VCaP (cell line): ENCODE results near the gene PTPN14.
A peak's percentile ranks its signal among the peaks of the same experiment; 100 is the strongest.

Experiments used
- H3K27ac ChIP-seq: fragments of 450-650 bp; 2 replicates; pipeline ENCODE4 v1.5.1; 2017
- CTCF ChIP-seq: fragments of 450-650 bp; conservative IDR thresholded peaks from 2 replicates; pipeline ENCODE4 v1.5.1; 2017; ENCODE audit warnings: mild to moderate bottlenecking, moderate library complexity

The PTPN14 gene

GRCh38 chr1:214520544-214521165, 30.7 kb downstream of the PTPN14 start:
- H3K27ac ChIP-seq = peak overlapping the region; percentile 40
- TF ChIP-seq CTCF = no peak

GRCh38 chr1:214518361-214518760, 33.0 kb downstream of the PTPN14 start:
- no peak for TF ChIP-seq CTCF

GRCh38 chr1:214516434-214517326, 34.7 kb downstream of the PTPN14 start:
- no peak for TF ChIP-seq CTCF
- H3K27ac ChIP-seq = peak overlapping the region; percentile 85

More at GRCh38 chr1:214518361-214518760, 33.0 kb downstream of the PTPN14 start:
- H3K27ac ChIP-seq = peak overlapping the region; percentile 85

- no peak for TF ChIP-seq CTCF
- H3K27ac ChIP-seq = peak overlapping the region; percentile 85
Measured at GRCh38 chr1:214515544-214516433, 35.6 kb downstream of the PTPN14 start.

- TF ChIP-seq CTCF = no peak
- peak overlapping the region; percentile 85 for H3K27ac ChIP-seq
Measured at GRCh38 chr1:214514819-214515383, 36.5 kb downstream of the PTPN14 start.

- H3K27ac ChIP-seq = peak overlapping the region; percentile 85
- no peak for TF ChIP-seq CTCF
Measured at GRCh38 chr1:214514032-214514818, 37.2 kb downstream of the PTPN14 start.
